GM12878 (cell line): Measurements from ENCODE around the gene PDLIM5. TPM values are rescaled to one million over a fixed set of nuclear protein-coding genes. Genes with fewer than 3 reads are reported as not detected.

Experiments used
- ATAC-seq: fragments of 200-7000 bp; cut with Tn5 transposase; 3 replicates; pipeline ENCODE4 v1.9.1; 2020; ENCODE audit warnings: mild to moderate bottlenecking, moderate library complexity
- BruUV-seq: library from RNA; stranded (reverse); fragments of 400-500 nt; replicated peaks from 2 replicates; lab custom pipeline; 2021; lab: Mats Ljungman, UMichigan
- CTCF ChIA-PET: fragments of 300-600 bp; sonication (Branson Sonifier 250); formaldehyde crosslinking; extraction: SDS; loops from one replicate; lab custom pipeline; 2021; ENCODE audit warnings: inconsistent platforms; lab: Yijun Ruan, JAX
- POLR2A ChIA-PET: fragments of 350-600 bp; formaldehyde crosslinking; extraction: SDS; loops from one replicate; lab custom pipeline; 2021; ENCODE audit warnings: inconsistent platforms; lab: Charles Lee
- RAD21 ChIA-PET: fragments of 300-600 bp; sonication (Branson Sonifier 250); formaldehyde crosslinking; loops from one replicate; lab custom pipeline; 2023; ENCODE audit warnings: antibody characterized with exemption; ENCODE audit not compliant: unreplicated experiment; lab: Charles Lee
- SMC1A ChIA-PET: fragments of 300-600 bp; sonication (Branson Sonifier 250); formaldehyde crosslinking; loops from one replicate; lab custom pipeline; 2023; ENCODE audit not compliant: unreplicated experiment, uncharacterized antibody; lab: Charles Lee
- DNase-seq: peaks from one replicate; pipeline ENCODE4 v3.0.0-alpha.2; 2011; ENCODE audit warnings: low read depth, low spot score
- FAIRE-seq: peaks from 3 replicates; lab custom pipeline; 2011; peaks lifted over from hg19 to GRCh38; lab: Jason Lieb, UNC
- H2AFZ ChIP-seq: 2 replicates; pipeline ENCODE4 v1.6.0; 2011; ENCODE audit warnings: low read depth, low read length, control low read depth; ENCODE audit not compliant: control insufficient read depth
- H3K27ac ChIP-seq: 2 replicates; pipeline ENCODE4 v1.5.1; 2011; ENCODE audit warnings: control low read depth; ENCODE audit not compliant: control insufficient read depth, insufficient read depth
- H3K27me3 ChIP-seq, 2 experiments: replicated peaks in 1 of 2; 2 replicates each; pipeline versions ENCODE4 v1.6.0 to v1.6.1; 2011; ENCODE audit warnings: low read length in 1 of 2; ENCODE audit not compliant: control insufficient read depth in 2 of 2, insufficient read depth in 2 of 2
- H3K36me3 ChIP-seq, 2 experiments: 2 replicates each; pipeline ENCODE4 v1.5.1; 2011; ENCODE audit warnings: low read length in 1 of 2; ENCODE audit not compliant: control insufficient read depth in 2 of 2, insufficient read depth in 2 of 2
- H3K4me1 ChIP-seq: 2 replicates; pipeline ENCODE4 v1.6.1; 2011; ENCODE audit warnings: mild to moderate bottlenecking, low read length, moderate library complexity, mixed read lengths; ENCODE audit not compliant: control insufficient read depth, insufficient read depth
- H3K4me2 ChIP-seq: 2 replicates; pipeline ENCODE4 v1.6.0; 2011; ENCODE audit warnings: control low read depth; ENCODE audit not compliant: control insufficient read depth, insufficient read depth
- H3K4me3 ChIP-seq: fragments of 200-600 bp; sonication (generic); 2 replicates; pipeline ENCODE4 v1.5.1; 2016
- H3K79me2 ChIP-seq: 2 replicates; pipeline ENCODE4 v1.6.0; 2011; ENCODE audit warnings: low read length; ENCODE audit not compliant: control insufficient read depth, insufficient read depth
- H3K9ac ChIP-seq: 2 replicates; pipeline ENCODE4 v1.8.0; 2011; ENCODE audit warnings: low read length, control low read depth, mixed read lengths; ENCODE audit not compliant: control insufficient read depth, insufficient read depth
- H3K9me3 ChIP-seq: replicated peaks from 3 replicates; pipeline ENCODE4 v1.5.1; 2011; ENCODE audit warnings: mild to moderate bottlenecking, low read length; ENCODE audit not compliant: control insufficient read depth, insufficient read depth
- H4K20me1 ChIP-seq: 2 replicates; pipeline ENCODE4 v1.6.0; 2011; ENCODE audit not compliant: control insufficient read depth, insufficient read depth
- ATF7 ChIP-seq: fragments of 450-650 bp; IDR thresholded peaks from 2 replicates; pipeline ENCODE4 v1.6.1; 2016; ENCODE audit warnings: low read depth, mild to moderate bottlenecking
- CTCF ChIP-seq, 3 experiments: IDR thresholded peaks in 2 of 3; conservative IDR thresholded peaks in 1 of 3; 2 replicates each; pipeline ENCODE4 v1.5.1; 2011; ENCODE audit warnings: low read depth in 3 of 3, low read length in 3 of 3, mild to moderate bottlenecking in 3 of 3, control low read depth in 2 of 3, moderate library complexity in 2 of 3, inconsistent platforms in 1 of 3, mixed read lengths in 1 of 3; ENCODE audit not compliant: control insufficient read depth in 2 of 3, insufficient read depth in 1 of 3; ENCODE audit errors: extremely low read depth in 1 of 3
- EED ChIP-seq: sonication (generic); IDR thresholded peaks from 2 replicates; pipeline ENCODE4 v1.6.1; 2016; ENCODE audit warnings: antibody characterized with exemption, low read depth
- EGR1 ChIP-seq, 2 experiments: IDR thresholded peaks; 1 replicate in 1 of 2; 2 replicates in 1 of 2; pipeline ENCODE4 v1.6.1; 2011 to 2012; ENCODE audit warnings: low read depth in 2 of 2, low read length in 2 of 2, borderline replicate concordance in 1 of 2, mild to moderate bottlenecking in 1 of 2, moderate library complexity in 1 of 2
- ELK1 ChIP-seq: IDR thresholded peaks from 2 replicates; pipeline ENCODE4 v1.6.1; 2012; ENCODE audit warnings: low read depth, low read length, improper control_type of control experiment
- IRF3 ChIP-seq: fragments of 450-650 bp; IDR thresholded peaks from 2 replicates; pipeline ENCODE4 v1.6.1; 2014; ENCODE audit warnings: mild to moderate bottlenecking
- KDM1A ChIP-seq: fragments of 200-600 bp; sonication (generic); IDR thresholded peaks from 2 replicates; pipeline ENCODE4 v1.6.1; 2016; ENCODE audit warnings: borderline replicate concordance
- MEF2A ChIP-seq: IDR thresholded peaks from 2 replicates; pipeline ENCODE4 v1.6.1; 2011; ENCODE audit warnings: low read depth, mild to moderate bottlenecking, low read length, moderate library complexity; ENCODE audit not compliant: insufficient read depth
- NRF1 ChIP-seq: conservative IDR thresholded peaks from 2 replicates; pipeline ENCODE4 v1.6.1; 2011; ENCODE audit warnings: mild to moderate bottlenecking, low read depth, low read length, improper control_type of control experiment
- PKNOX1 ChIP-seq: fragments of 450-650 bp; IDR thresholded peaks from 2 replicates; pipeline ENCODE4 v1.6.1; 2016; ENCODE audit warnings: mild to moderate bottlenecking
- POU2F2 ChIP-seq: IDR thresholded peaks from 3 replicates; pipeline ENCODE4 v1.6.1; 2011; ENCODE audit warnings: low read depth, mild to moderate bottlenecking, low read length, borderline replicate concordance
- SMAD1 ChIP-seq: fragments of 450-650 bp; IDR thresholded peaks from 2 replicates; pipeline ENCODE4 v1.6.1; 2018; ENCODE audit warnings: mild to moderate bottlenecking, low read depth; ENCODE audit not compliant: partially characterized antibody
- STAT1 ChIP-seq: fragments of 450-650 bp; conservative IDR thresholded peaks from 2 replicates; pipeline ENCODE4 v1.6.1; 2014; ENCODE audit warnings: antibody characterized with exemption, mild to moderate bottlenecking
- ZBTB11 ChIP-seq: fragments of 450-650 bp; formaldehyde crosslinking; IDR thresholded peaks from 2 replicates; pipeline ENCODE4 v1.5.0; 2022; ENCODE audit warnings: mild to moderate bottlenecking, missing genetic modification characterization
- ZNF207 ChIP-seq: fragments of 450-650 bp; IDR thresholded peaks from 2 replicates; pipeline ENCODE4 v1.6.1; 2014; ENCODE audit warnings: antibody characterized with exemption, mild to moderate bottlenecking, borderline replicate concordance
- ZSCAN29 ChIP-seq: fragments of 450-650 bp; IDR thresholded peaks from 2 replicates; pipeline ENCODE4 v1.6.1; 2017; ENCODE audit warnings: mild to moderate bottlenecking, moderate library complexity
- WGBS: methylation state at CpG from one replicate; pipeline ENCODE4 v1.1.6; 2016; ENCODE audit warnings: low lambda C conversion rate; ENCODE audit not compliant: insufficient replicate concordance, insufficient coverage; ENCODE audit errors: missing lambda C conversion rate; 5-methylcytosine and 5-hydroxymethylcytosine counted together
- in situ Hi-C: fragments of 300-500 bp; cut with MboI; formaldehyde crosslinking; loops from 9 replicates; pipeline ENCODE4 v1.14.3; 2018; ENCODE audit warnings: mixed read lengths
- intact Hi-C: fragments of 100-400 bp; cut with micrococcal nuclease; formaldehyde crosslinking; loops from one replicate; pipeline ENCODE4 v1.14.2; 2022; ENCODE audit not compliant: unreplicated experiment
- polyA plus RNA-seq, 11 experiments: library from polyadenylated mRNA; depleted of rRNA in 4 of 11; unstranded in 6 of 11; stranded (reverse) in 5 of 11; fragments of >200 nt; fragmentation: Nextera tagmentation in 4 of 11; fragmentation: Illumina TruSeq in 1 of 11; extraction: Ambion mirVana in 4 of 11; extraction: Trizol in 1 of 11; gene quantifications; 1 replicate in 1 of 11; 2 replicates in 10 of 11; pipeline versions ENCODE4 v1.2.1 to v1.2.3, GENCODE V29; 2011 to 2016; ENCODE audit warnings: inconsistent platforms in 2 of 11, missing spikeins in 2 of 11, low read depth in 1 of 11
- total RNA-seq, 4 experiments: library from RNA; depleted of rRNA in 3 of 4; stranded (reverse); fragments of >200 nt in 3 of 4; fragmentation: Illumina TruSeq in 1 of 4; extraction: Trizol in 1 of 4; gene quantifications; 2 replicates each; pipeline versions ENCODE4 v1.2.1 to v1.2.3, GENCODE V29; 2013 to 2021

The PDLIM5 gene
- total and polyA plus RNA-seq, 10 of the 15 experiments (the other 5 are each of a cell fraction or from before 2014, with no cell fraction given) = 10.0 to 52.9 (median 20.7) TPM

- no peak for ATAC-seq
- Histone ChIP-seq H3K79me2 (no peaks in the 10 kb centered on the region), H3K36me3 (peaks cover 0 to 2% of the 10 kb centered on the region in 2 experiments; a peak in 1 of 4 replicates), H3K9ac (no peak overlapping the region), H3K27ac (no peak overlapping the region), H2AFZ (no peak overlapping the region), H3K4me2 (no peak overlapping the region), H3K27me3 (no peaks in the 10 kb centered on the region), H3K9me3 (no peaks in the 10 kb centered on the region), H4K20me1 (no peaks in the 10 kb centered on the region), H3K4me1 (no peaks in the 10 kb centered on the region), H3K4me3 (no peak overlapping the region)
- in situ Hi-C loops = no loop called here
- SMC1A ChIA-PET = interaction anchor here (2.0 kb wide), 1 partner anchor 183 kb away, joined by 5 read pairs; no protein-coding TSS in a partner anchor
- FAIRE-seq = no peak
- POLR2A ChIA-PET = no interaction called here
- BruUV-seq = no TSS peak
- intact Hi-C loops = loop anchor here (10.0 kb wide), 1 partner anchor 796 kb away; no protein-coding TSS in a partner anchor
- CTCF ChIA-PET = no interaction called here
- no peak for DNase-seq
- RAD21 ChIA-PET = interaction anchor here (1.1 kb wide), 1 partner anchor 183 kb away, joined by 5 read pairs; no protein-coding TSS in a partner anchor
- 95% methylated on average over 2 of the region's 2 CpGs for WGBS
- TF ChIP-seq POU2F2 (no peak), IRF3 (no peak), MEF2A (no peak), NRF1 (no peak), EED (no peak), ZBTB11 (no peak), SMAD1 (no peak), PKNOX1 (no peak), ATF7 (no peak), ELK1 (no peak), STAT1 (no peak), EGR1 (IDR thresholded peaks at IDR 0.05; ENCODE audit: borderline replicate concordance in 1 of 2, low read depth in 2 of 2, low read length in 2 of 2) (no peak), ZNF207 (no peak), KDM1A (no peak), CTCF (IDR thresholded peaks at IDR 0.05 in 2 of 3, conservative IDR thresholded peaks at IDR 0.05 in 1 of 3; ENCODE audit: control insufficient read depth in 2 of 3, extremely low read depth in 1 of 3, insufficient read depth in 1 of 3, low read depth in 3 of 3, low read length in 3 of 3) (no peak), ZSCAN29 (no peak)
Measured at GRCh38 chr4:94590493-94590892, 138.8 kb downstream of the PDLIM5 start.
